NK-92 (cell line): ENCODE results near the gene ARHGAP23.

ENCODE experiments used
- DNase-seq: peaks from one replicate; lab custom pipeline; 2025; ENCODE audit not compliant: unreplicated experiment; lab: John Stamatoyannopoulos, UW

The ARHGAP23 gene

GRCh38 chr17:38545531-38546225, 117.4 kb downstream of the ARHGAP23 start:
- no peak for DNase-seq

DNA sequence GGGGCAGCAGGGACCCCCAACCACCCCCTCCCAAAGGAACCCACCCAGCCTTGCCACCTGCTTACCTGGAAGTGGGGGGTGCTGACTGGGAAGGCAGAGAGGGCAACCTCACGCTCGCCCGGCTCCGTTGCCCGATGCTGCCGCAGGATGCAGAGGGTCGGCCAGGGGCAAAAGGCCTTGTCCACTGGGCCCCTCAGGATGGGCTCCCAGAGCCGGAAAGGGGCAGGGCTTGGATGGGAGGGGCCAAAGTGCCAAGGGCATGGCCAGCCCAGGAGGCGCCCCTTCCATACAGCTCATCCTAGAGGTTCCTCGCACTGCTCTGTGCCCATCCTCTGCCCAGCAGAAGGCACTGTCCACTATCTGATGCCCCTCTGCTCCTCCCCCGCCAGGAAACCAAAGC, 118.1 kb downstream of the ARHGAP23 start:
- DNase-seq = no peak

- no peak for DNase-seq
Measured at GRCh38 chr17:38547444-38547843, 119.2 kb downstream of the ARHGAP23 start.

DNA sequence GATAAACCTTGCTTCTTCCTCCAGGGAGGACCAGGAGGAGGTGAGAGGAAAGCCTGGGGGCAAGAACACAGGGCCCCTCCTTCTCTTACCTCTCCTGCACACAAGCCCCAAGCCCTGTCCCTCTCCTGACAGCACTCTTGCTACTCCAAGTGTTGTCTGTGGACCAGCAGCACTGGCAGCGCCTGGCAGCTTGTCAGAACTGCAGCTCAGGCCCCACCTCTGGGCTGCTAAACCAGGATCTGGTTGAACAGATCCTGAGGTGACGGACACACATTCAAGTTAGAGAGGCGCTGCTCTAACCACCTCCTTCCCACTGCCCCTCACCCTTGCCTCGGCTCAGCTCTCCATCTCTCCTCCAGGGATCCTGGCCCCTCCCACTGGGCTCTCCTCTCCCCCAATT, 121.0 kb downstream of the ARHGAP23 start:
- DNase-seq = no peak

- DNase-seq = no peak
Measured at GRCh38 chr17:38550661-38551060, 122.4 kb downstream of the ARHGAP23 start.

DNA sequence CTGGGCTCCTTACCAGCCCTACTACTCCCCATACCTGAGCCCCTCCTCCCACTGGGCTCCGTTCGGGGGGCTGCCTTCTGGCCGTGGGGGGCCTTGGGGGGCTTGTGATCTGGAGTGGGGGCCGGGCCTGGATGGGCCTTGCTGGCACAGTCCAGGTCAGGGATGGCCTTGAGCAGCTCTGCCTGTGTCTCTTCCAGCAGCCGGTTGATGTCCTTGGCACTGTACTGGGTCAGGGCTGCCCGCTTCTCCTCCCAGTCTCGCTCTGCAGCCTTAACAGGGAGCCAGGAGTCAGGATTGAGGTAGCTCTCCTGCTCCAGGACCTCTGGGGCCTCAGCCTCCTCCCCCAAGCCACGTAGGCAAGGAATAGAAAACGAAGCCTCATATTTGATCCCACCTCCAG, 122.9 kb downstream of the ARHGAP23 start:
- no peak for DNase-seq

DNA sequence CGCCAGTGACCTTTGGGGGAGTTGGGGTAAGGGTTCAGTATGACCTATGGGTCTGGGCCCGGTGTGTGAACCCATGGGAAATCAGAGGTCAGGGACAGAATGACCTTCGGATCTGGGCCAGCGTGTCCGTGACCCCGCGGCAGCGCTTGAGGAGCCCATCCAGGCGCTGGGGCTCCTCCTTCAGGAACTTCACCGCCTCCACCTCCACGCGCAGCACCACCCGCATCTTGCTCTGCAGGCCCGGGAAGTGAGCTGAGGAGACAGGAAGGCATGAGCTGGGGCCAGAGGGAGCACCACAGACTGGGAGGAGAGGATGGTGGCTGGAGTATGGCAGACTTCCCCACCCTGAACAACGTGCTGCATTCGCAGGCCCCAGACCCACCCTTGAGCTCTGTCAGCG, 124.1 kb downstream of the ARHGAP23 start:
- DNase-seq = no peak

DNA sequence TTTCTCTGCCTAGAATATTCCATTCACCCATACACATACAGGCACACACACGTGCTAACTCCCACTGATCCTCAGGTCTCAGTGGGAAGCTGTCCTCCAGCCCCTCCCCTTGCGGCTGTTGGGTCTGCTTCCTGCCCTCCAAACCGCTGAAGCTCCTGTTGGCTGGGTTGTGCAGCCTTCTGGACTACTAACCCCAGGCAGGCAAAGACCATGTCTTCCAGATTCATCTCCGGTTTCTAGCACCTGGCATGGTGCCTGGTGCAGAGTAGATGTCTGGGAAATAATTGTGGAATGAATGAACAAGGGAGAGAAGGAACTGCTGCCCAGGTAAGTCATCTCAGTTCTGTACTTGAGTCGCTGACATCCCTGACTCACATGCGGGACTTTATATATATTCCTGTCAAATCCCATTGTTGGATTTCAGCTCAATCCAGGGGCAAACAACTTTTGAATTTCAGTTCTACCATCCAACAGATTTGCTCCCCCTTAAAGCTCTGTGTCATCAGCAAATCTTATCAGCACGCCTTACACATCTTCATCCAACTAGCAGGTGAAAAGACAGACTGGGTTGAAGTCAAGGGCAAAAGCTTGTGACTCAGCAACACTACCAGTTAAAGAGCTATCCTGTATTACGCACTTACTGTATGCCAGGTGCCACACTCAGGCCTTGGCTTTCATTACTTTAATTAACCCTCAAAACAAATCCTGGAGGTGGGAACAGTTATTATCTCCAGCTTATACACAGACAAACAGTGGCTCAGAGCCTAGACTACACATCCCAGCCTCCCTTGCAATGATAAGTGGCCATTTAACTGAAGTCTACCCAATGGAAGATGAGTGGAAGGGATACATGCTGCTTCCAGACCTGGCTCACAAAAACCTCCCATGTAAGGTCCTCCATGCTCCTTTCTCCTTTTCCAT, 126.4 kb downstream of the ARHGAP23 start:
- DNase-seq = no peak

- no peak for DNase-seq
Measured at GRCh38 chr17:38556239-38556638, 128.0 kb downstream of the ARHGAP23 start.

GRCh38 chr17:38557396-38557795, 129.1 kb downstream of the ARHGAP23 start:
- no peak for DNase-seq

DNA sequence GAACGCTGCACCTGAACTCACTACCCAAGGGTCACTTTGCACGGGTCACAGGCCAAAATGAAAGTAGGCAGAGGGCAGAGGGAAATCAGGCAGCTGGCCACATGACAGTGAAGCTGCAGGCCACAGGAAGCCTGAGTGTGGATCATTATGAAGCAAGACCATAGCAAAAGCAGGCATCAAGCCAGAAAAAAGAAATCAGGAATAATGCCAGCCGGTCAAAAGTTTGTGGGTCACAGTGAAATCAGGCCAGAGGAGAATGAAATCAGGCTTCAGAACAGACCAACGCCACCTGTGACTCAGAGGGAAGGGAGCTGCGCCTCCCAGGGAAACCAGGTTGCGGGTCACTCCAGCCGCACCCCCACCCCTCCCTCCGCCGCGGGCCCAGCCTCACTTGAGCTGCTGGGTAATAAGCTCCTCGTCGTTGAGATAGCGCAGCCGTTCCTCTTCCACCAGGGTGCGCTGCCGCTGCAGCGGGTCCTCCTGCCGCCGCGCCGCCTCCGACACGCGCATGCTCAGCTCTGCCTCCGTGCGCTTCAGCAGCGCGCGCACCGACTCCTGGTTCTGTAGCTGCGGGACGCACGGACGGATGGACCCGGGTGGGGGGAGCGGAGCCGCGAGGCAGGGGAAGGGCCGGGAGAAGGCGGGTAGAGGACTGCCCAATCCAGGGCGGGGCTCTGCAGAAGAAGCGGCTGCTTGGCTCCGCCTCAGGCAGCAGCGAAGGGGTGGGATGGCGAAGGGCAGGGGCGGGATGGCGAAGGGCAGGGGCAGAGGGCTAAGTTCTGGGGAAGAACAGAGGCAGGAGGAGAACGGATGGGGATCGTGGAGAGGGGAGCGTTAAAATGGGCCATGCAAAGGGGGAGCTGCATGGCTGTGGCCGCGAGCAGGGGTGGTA, 129.8 kb downstream of the ARHGAP23 start:
- no peak for DNase-seq

GRCh38 chr17:38558728-38559050, 130.4 kb downstream of the ARHGAP23 start:
- DNase-seq = no peak

DNA sequence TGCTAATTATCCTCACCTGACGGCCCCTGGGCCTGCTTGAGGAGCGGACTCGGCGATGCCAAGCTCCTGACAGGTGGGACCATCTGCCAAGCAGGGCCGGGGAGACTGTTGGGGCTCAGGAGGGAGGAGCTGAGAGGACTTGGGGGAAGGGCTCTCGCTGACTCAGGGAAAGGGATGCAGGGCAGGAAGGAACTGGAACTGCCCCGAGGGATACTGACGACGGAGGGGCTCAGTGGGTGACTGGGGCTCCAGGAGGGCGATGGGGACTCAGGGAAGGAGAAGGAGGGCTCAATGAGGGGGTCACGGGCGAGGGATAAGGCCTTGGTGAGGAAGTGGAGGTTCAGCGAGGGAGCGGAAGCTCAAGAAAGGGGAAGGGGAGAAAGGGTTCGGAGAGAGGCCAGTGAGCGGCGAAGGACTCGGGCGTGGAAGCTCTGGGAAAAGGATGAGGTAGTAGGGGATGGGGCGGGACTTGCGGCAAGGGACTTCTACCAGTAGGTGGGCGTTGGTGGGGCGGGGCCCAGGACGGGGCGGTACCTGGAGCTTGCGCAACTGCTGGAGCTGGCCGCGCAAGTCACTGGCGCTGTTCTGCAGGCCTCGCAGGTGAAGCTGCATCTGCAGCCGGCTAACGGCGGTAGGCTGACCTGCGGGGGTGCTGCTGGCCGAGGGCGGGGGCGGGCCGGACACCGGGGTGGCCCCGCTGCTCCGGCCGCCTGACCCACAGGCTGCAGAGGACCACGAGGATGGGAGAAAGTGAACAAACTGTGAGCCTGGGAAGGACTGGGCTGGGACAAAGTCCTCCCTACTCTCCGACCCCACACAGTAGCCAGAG, 131.0 kb downstream of the ARHGAP23 start:
- peak; percentile 51 for DNase-seq

DNA sequence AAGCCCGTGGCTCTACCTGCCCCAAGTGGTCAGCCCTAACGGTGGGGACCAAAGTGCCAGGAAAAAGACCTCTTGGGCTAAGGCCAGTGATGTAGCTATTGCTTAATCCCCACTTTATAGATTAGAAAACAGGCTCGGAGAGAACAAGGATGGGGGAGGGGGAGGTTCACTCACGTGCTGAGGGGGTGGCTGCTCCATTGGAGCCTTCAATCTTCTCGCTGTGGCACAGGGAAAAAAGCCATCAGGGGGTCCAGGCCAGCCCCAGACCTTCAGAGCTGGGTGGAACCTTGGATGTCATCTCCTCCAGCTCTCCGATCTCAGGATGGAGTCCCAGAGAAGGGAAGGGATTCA, 131.6 kb downstream of the ARHGAP23 start:
- no peak for DNase-seq

- no peak for DNase-seq
Measured at GRCh38 chr17:38560503-38561318, 132.4 kb downstream of the ARHGAP23 start.

- DNase-seq = no peak
Measured at GRCh38 chr17:38561416-38562214, 133.4 kb downstream of the ARHGAP23 start.
